A673 (cell line): ENCODE measurements around the gene ROS1.

Experiments
- CTCF ChIP-seq: fragments of 300-800, 200-600 bp; sonication (generic); conservative IDR thresholded peaks from 2 replicates; pipeline ENCODE4 v1.5.1; 2017; ENCODE audit warnings: low read depth, mild to moderate bottlenecking, antibody characterized with exemption, low read length, moderate library complexity, mixed read lengths
- EZH2 ChIP-seq: fragments of 200-600 bp; sonication (generic); IDR thresholded peaks from 2 replicates; pipeline ENCODE4 v1.6.1; 2017; ENCODE audit warnings: borderline replicate concordance, low read depth, mild to moderate bottlenecking, mixed read lengths, antibody characterized with exemption, low read length; ENCODE audit not compliant: poor library complexity, severe bottlenecking

- TF ChIP-seq CTCF: no peak
- no peak for TF ChIP-seq EZH2
These were observed 119.4 kb downstream of the ROS1 start for GRCh38 chr6:117306227-117306790.
